NCI-H146 treated with DMSO at 0.1 percent for 48 hours (cell line): ENCODE measurements around the gene TMEM213.

Experiments used
- DNase-seq: peaks from one replicate; lab custom pipeline; 2025; ENCODE audit not compliant: unreplicated experiment; lab: John Stamatoyannopoulos, UW

Gene TMEM213

GRCh38 chr7:138872576-138872975 lies 74.8 kb downstream of the TMEM213 start:
- DNase-seq = no peak

GRCh38 chr7:138873220-138873892 lies 75.6 kb downstream of the TMEM213 start:
- no peak for DNase-seq

GRCh38 chr7:138875794-138876193 lies 78.0 kb downstream of the TMEM213 start:
- DNase-seq = no peak

GRCh38 chr7:138876326-138876725 lies 78.5 kb downstream of the TMEM213 start:
- no peak for DNase-seq

GRCh38 chr7:138878051-138878450 lies 80.3 kb downstream of the TMEM213 start:
- DNase-seq = no peak

GRCh38 chr7:138878856-138879255 lies 81.1 kb downstream of the TMEM213 start:
- no peak for DNase-seq

- DNase-seq = no peak
These were observed 81.6 kb downstream of the TMEM213 start for GRCh38 chr7:138879356-138879755.

GRCh38 chr7:138880881-138881578 lies 83.2 kb downstream of the TMEM213 start:
- no peak for DNase-seq

- no peak for DNase-seq
These were observed 83.9 kb downstream of the TMEM213 start for GRCh38 chr7:138881579-138882188.

- no peak for DNase-seq
These were observed 84.5 kb downstream of the TMEM213 start for GRCh38 chr7:138882249-138882648.

GRCh38 chr7:138885383-138886147 lies 87.8 kb downstream of the TMEM213 start:
- no peak for DNase-seq

GRCh38 chr7:138886501-138886917 lies 88.7 kb downstream of the TMEM213 start:
- DNase-seq = peak; percentile 55

GRCh38 chr7:138887085-138887710 lies 89.4 kb downstream of the TMEM213 start:
- no peak for DNase-seq
